PC-3 (cell line): ENCODE results near the gene TMEM59. TPM values are rescaled to one million over a fixed set of nuclear protein-coding genes. Genes with fewer than 3 reads are reported as not detected.
"Not testable (repeated sequence)": the region's sequence is repeated elsewhere in the genome, so short reads cannot be mapped to it uniquely, and the experiment has no call there.

Experiments
- ATAC-seq: fragments of 200-7000 bp; cut with Tn5 transposase; 2 replicates; pipeline ENCODE4 v1.9.1; 2020; ENCODE audit warnings: mild to moderate bottlenecking, moderate library complexity
- BruUV-seq: library from RNA; stranded (reverse); fragments of 400-500 nt; replicated peaks from 2 replicates; lab custom pipeline; 2021; lab: Mats Ljungman, UMichigan
- CTCF ChIA-PET: fragments of 300-600 bp; sonication (Branson Sonifier 250); formaldehyde crosslinking; loops from one replicate; lab custom pipeline; 2022; ENCODE audit warnings: antibody characterized with exemption; lab: Charles Lee
- POLR2A ChIA-PET: fragments of 300-600 bp; sonication (Branson Sonifier 250); formaldehyde crosslinking; loops from one replicate; lab custom pipeline; 2022; ENCODE audit warnings: antibody characterized with exemption; ENCODE audit not compliant: unreplicated experiment; lab: Charles Lee
- DNase-seq: peaks from one replicate; pipeline ENCODE4 v3.0.0-alpha.2; 2015
- H2AFZ ChIP-seq: fragments of 300-600 bp; sonication (generic); 2 replicates; pipeline ENCODE4 v1.6.0; 2016; ENCODE audit warnings: antibody characterized with exemption, low read length
- H3F3A ChIP-seq: fragments of 300-600 bp; sonication (generic); one replicate; pipeline ENCODE4 v1.6.0; 2017; ENCODE audit warnings: antibody characterized with exemption, low read length, control low read depth, mild to moderate bottlenecking; ENCODE audit not compliant: unreplicated experiment
- H3K27ac ChIP-seq: fragments of 300-600 bp; sonication (generic); 2 replicates; pipeline ENCODE4 v1.5.1; 2016; ENCODE audit warnings: mild to moderate bottlenecking, low read length
- H3K27me3 ChIP-seq: fragments of 300-600 bp; sonication (generic); 2 replicates; pipeline ENCODE4 v1.6.1; 2016; ENCODE audit warnings: low read length, mixed read lengths
- H3K36me3 ChIP-seq: fragments of 300-600 bp; sonication (generic); 2 replicates; pipeline ENCODE4 v1.6.1; 2016; ENCODE audit warnings: low read depth, mixed run types, low read length, mixed read lengths
- H3K4me1 ChIP-seq: fragments of 300-600 bp; sonication (generic); 2 replicates; pipeline ENCODE4 v1.5.1; 2016; ENCODE audit warnings: low read length; ENCODE audit not compliant: insufficient read depth
- H3K4me2 ChIP-seq: fragments of 300-600 bp; sonication (generic); 2 replicates; pipeline ENCODE4 v1.6.0; 2016; ENCODE audit warnings: low read length
- H3K4me3 ChIP-seq: fragments of 300-600 bp; sonication (generic); 2 replicates; pipeline ENCODE4 v1.5.1; 2016; ENCODE audit warnings: mild to moderate bottlenecking, low read length, mixed read lengths
- H3K79me2 ChIP-seq: fragments of 300-600 bp; sonication (generic); 2 replicates; pipeline ENCODE4 v1.6.1; 2017; ENCODE audit warnings: low read length, mixed read lengths
- H3K9ac ChIP-seq: fragments of 300-600 bp; sonication (generic); 2 replicates; pipeline ENCODE4 v1.6.0; 2016; ENCODE audit warnings: mild to moderate bottlenecking, low read length
- H3K9me2 ChIP-seq: fragments of 300-600 bp; sonication (generic); replicated peaks from 2 replicates; pipeline ENCODE4 v1.6.1; 2016; ENCODE audit warnings: mixed run types, low read length, mixed read lengths
- H3K9me3 ChIP-seq: fragments of 300-600 bp; sonication (generic); 2 replicates; pipeline ENCODE4 v1.6.1; 2016; ENCODE audit warnings: low read length, mixed read lengths
- H4K20me1 ChIP-seq: fragments of 300-600 bp; sonication (generic); 2 replicates; pipeline ENCODE4 v1.6.1; 2016; ENCODE audit warnings: low read length, mixed read lengths
- EZH2 ChIP-seq: fragments of 300-600 bp; sonication (generic); IDR thresholded peaks from one replicate; pipeline ENCODE4 v1.6.1; 2017; ENCODE audit warnings: antibody characterized with exemption, mild to moderate bottlenecking, low read length; ENCODE audit not compliant: unreplicated experiment
- EZH2phosphoT487 ChIP-seq: fragments of 300-600 bp; sonication (generic); IDR thresholded peaks from 2 replicates; pipeline ENCODE4 v1.6.1; 2018; ENCODE audit warnings: mild to moderate bottlenecking, antibody characterized with exemption, low read length, borderline replicate concordance
- intact Hi-C: fragments of 100-400 bp; cut with micrococcal nuclease; formaldehyde crosslinking; loops from 2 replicates; pipeline ENCODE4 v1.9.0; 2023
- total RNA-seq: library from RNA; depleted of rRNA; stranded (reverse); fragments of >200 nt; gene quantifications from 2 replicates; pipeline ENCODE4 v1.2.3, GENCODE V29; 2014
- TF ChIP-seq, protein P1 (sequence below): fragments of 300-600 bp; sonication (generic); conservative IDR thresholded peaks from 2 replicates; pipeline ENCODE4 v1.5.1; 2017; ENCODE audit warnings: antibody characterized with exemption, low read depth, mild to moderate bottlenecking, low read length

The TMEM59 gene
- total RNA-seq, 1 experiment from 2014 or later: 133 TPM

DNA sequence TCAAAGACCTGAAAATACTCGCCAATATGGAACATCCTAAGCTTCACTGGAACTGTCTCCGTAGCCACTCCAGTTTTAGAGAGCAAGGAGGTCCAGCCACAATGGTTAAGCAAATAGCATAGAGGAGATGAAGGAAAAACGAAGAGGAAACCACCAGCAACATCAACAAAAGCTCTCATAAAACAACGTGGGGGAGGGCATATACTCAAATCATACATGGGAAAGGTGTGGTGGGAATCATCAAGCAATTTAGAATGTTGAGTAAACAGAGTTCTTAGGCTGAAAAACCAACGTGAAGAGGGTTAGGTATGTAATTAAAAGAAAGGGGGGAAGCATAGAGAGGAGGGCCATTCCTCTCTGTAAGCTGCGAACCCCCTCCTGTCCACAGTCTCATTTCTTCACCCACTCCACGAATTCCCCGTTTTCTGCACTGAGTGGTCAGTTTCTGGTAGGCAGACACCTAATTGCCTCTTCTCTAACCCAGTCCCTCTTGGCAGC is 1.0 kb downstream of the TMEM59 start:
- Histone ChIP-seq H3K9ac (peak overlapping the region; percentile 70), H3K4me3 (peak overlapping the region; percentile 93), H3K4me2 (peak overlapping the region; percentile 90), H3K36me3 (no peaks in the 10 kb centered on the region), H3K27ac (no peak overlapping the region), H3K9me3 (no peaks in the 10 kb centered on the region), H3K27me3 (no peaks in the 10 kb centered on the region), H2AFZ (peak overlapping the region; percentile 73), H4K20me1 (0 out of 2 replicates have a peak, but pooled peaks cover 2% of the 10 kb centered on the region), H3K4me1 (peaks cover 31% of the 10 kb centered on the region), H3F3A (no peaks in the 10 kb centered on the region), H3K9me2 (no peaks in the 10 kb centered on the region), H3K79me2 (peaks cover 57% of the 10 kb centered on the region)
- TF ChIP-seq EZH2 (no peak), EZH2phosphoT487 (no peak)
- TF ChIP-seq, protein P1, sequence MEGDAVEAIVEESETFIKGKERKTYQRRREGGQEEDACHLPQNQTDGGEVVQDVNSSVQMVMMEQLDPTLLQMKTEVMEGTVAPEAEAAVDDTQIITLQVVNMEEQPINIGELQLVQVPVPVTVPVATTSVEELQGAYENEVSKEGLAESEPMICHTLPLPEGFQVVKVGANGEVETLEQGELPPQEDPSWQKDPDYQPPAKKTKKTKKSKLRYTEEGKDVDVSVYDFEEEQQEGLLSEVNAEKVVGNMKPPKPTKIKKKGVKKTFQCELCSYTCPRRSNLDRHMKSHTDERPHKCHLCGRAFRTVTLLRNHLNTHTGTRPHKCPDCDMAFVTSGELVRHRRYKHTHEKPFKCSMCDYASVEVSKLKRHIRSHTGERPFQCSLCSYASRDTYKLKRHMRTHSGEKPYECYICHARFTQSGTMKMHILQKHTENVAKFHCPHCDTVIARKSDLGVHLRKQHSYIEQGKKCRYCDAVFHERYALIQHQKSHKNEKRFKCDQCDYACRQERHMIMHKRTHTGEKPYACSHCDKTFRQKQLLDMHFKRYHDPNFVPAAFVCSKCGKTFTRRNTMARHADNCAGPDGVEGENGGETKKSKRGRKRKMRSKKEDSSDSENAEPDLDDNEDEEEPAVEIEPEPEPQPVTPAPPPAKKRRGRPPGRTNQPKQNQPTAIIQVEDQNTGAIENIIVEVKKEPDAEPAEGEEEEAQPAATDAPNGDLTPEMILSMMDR: no peak
- ChIA-PET CTCF (no interaction called here), POLR2A (no interaction called here)
- no peak for DNase-seq
- no TSS peak for BruUV-seq
- no peak for ATAC-seq
- intact Hi-C loops: loop anchor here (2.0 to 10.0 kb wide), 4 partner anchors 35 to 187 kb away; partner anchors contain the start of genes IFT25 and LRRC42

DNA sequence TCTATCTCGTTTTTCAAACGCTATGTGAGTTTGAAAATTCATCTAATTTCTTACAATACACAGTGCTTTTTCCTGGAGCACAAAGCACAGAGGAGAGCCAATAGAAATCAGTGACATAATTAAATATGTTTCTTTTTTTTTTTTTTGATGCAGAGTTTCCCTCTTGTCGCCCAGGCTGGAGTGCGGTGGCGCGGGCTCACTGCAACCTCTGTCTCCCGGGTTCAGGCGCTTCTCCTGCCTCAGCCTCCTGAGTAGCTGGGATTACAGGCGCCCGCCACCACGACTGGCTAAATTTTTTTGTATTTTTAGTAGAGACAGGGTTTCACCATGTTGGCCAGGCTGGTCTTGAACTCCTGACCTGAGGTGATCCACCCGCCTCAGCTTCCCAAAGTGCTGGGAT is 2.6 kb downstream of the TMEM59 start:
- H3F3A ChIP-seq, H3K4me3 ChIP-seq, H3K9me3 ChIP-seq, H3K36me3 ChIP-seq, ATAC-seq, DNase-seq, H3K9ac ChIP-seq, CTCF ChIA-PET, H3K27me3 ChIP-seq, BruUV-seq, H3K27ac ChIP-seq, H3K4me2 ChIP-seq, POLR2A ChIA-PET, H4K20me1 ChIP-seq, H3K9me2 ChIP-seq, H2AFZ ChIP-seq: not testable (repeated sequence)
- H3K79me2 ChIP-seq: peaks cover 65% of the 10 kb centered on the region
- intact Hi-C loops: loop anchor here (5.0 to 10.0 kb wide), 3 partner anchors 83 to 186 kb away; partner anchors contain the start of genes IFT25 and LRRC42
- peaks cover 33% of the 10 kb centered on the region for H3K4me1 ChIP-seq

DNA sequence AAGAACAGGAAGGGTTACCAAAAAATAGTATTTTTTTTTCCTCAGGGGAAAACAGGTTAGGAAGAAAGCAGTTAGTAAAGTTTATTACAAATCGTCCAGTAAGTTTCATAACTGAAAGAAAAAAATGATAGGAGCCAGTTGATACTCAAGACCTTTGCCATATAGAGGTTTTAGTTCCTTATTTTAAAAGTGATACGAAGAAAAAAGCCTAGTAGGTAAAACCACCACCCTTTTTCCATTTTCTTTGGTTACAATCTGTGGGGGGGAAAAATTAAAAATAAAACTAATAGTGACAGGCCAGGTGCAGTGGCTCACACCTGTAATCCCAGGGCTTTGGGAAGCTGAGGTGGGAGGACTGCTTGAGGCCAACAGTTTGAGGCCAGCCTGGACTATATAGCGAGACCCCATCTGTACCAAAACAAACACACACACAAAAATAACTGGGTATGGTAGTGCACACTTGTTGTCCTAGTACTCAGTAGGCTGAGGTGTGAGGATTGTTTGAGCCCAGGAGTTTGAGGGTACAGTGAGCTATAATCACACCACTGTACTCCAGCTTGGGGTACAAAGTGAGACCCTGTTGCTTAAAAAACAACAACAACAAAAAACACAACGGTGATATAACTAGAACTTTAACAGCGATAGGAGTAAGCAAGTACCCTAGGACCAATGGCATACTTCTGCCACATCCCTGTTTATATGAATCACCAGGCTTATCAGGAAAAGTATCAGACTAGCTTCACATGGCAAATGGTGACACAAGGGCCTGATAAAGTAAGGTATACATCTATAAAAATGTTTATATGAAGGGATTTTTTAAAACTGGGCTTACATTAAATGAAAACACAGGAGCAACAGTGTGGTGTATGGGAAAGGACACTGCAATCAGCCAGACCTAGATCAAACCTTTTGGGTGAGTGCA is 5.4 kb downstream of the TMEM59 start:
- 0 out of 2 replicates have a peak, but pooled peaks cover 5% of the 10 kb centered on the region for H4K20me1 ChIP-seq
- ATAC-seq (peak; percentile 37; the same call in 1 of the 2 replicates), DNase-seq (no peak)
- H3K9me2 ChIP-seq: no peaks in the 10 kb centered on the region
- H3K4me3 ChIP-seq: no peak overlapping the region
- peaks cover 24% of the 10 kb centered on the region for H3K4me1 ChIP-seq
- no peaks in the 10 kb centered on the region for H3F3A ChIP-seq
- no TSS peak for BruUV-seq
- no peak overlapping the region for H2AFZ ChIP-seq
- CTCF ChIA-PET: no interaction called here
- no peaks in the 10 kb centered on the region for H3K9me3 ChIP-seq
- no peaks in the 10 kb centered on the region for H3K27me3 ChIP-seq
- no peak overlapping the region for H3K9ac ChIP-seq
- no peak overlapping the region for H3K4me2 ChIP-seq
- peaks cover 6% of the 10 kb centered on the region; the same call in 1 of the 2 replicates for H3K36me3 ChIP-seq
- intact Hi-C loops: no loop called here
- POLR2A ChIA-PET: no interaction called here
- TF ChIP-seq, protein P1: no peak
- TF ChIP-seq EZH2 (no peak), EZH2phosphoT487 (no peak)
- H3K79me2 ChIP-seq: peaks cover 63% of the 10 kb centered on the region
- H3K27ac ChIP-seq: no peak overlapping the region
